GM19043 (cell line): Measurements from ENCODE around the gene TRAPPC14.

Experiments
- ATAC-seq: cut with Tn5 transposase; IDR thresholded peaks from one replicate; pipeline ENCODE4 v1.9.1; 2021; ENCODE audit warnings: low read depth; ENCODE audit not compliant: unreplicated experiment

TRAPPC14 gene

DNA sequence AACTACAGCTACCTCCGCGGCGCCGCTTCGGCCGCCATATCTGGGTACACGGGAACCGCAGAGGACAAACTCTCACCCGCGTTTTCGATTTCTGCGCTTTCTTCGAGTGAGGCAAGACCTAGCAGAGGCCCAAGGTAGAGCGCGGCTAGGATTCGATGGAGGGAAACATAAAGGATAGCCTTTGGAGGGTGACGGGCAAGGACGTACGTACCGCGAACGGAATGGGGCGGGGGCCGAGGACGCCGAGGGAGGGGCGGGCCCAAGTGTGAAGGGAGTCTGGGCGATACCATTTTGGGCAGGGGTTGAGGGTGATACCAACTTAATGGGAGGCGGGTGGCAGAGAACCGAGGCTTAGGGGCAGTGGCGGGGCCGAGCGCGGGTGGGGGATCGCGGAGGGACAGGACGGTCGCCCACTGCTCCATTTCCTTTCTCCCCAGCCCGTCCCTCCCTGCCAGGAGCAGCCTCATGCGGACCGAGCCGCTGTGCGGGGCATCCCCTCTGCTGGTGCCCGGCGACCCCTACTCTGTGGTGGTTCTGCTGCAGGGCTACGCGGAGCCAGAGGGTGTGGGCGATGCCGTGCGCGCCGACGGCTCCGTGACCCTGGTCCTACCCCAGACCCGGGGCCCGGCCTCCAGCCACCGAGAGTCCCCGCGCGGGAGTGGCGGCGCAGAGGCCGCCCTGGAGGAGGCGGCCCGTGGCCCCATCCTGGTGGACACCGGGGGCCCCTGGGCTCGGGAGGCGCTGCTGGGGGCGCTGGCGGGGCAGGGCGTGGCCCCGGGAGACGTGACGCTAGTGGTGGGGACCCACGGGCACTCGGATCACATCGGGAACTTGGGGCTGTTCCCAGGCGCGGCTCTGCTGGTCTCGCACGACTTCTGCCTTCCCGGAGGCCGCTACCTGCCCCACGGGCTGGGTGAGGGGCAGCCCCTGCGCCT lies 31.3 kb downstream of the TRAPPC14 start, which contains the start of gene MBLAC1:
TSS of gene MBLAC1 (plus strand) at position 37 of the 935 bp plus-strand sequence. CDS start at position 466, 429 bp downstream.
- ATAC-seq = peak; percentile 50

DNA sequence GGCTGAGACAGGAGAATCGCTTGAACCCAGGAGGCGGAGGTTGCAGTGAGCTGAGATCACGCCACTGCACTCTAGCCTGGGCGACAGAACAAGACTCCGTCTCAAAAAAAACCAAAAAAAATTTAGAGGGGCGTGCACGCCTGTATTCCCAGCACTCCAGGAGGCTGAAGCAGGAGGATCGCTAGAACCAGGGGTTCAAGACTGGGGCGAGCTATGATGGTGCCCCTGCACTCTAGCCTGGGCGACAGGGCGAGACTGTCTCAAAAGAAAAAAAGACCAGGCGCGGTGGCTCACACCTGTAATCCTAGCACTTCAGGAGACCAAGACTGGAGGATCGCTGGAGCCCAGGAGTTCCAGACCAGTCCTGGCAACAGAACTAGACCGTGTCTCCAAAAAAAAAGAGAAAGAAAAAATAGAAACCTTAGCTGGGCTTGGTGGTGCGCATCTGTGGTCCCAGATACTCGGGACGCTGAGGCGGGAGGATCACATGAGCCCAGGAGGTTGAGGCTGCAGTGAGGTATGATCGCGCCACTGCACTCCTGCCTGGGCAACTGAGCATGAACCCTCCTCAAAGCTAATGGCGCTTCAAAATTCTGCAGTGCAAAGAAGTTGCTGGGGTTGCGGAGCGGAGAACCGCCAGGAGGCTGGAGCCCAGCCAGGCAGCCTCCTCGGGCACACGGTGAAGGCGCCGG lies 32.1 kb downstream of the TRAPPC14 start:
- peak; percentile 10 for ATAC-seq

DNA sequence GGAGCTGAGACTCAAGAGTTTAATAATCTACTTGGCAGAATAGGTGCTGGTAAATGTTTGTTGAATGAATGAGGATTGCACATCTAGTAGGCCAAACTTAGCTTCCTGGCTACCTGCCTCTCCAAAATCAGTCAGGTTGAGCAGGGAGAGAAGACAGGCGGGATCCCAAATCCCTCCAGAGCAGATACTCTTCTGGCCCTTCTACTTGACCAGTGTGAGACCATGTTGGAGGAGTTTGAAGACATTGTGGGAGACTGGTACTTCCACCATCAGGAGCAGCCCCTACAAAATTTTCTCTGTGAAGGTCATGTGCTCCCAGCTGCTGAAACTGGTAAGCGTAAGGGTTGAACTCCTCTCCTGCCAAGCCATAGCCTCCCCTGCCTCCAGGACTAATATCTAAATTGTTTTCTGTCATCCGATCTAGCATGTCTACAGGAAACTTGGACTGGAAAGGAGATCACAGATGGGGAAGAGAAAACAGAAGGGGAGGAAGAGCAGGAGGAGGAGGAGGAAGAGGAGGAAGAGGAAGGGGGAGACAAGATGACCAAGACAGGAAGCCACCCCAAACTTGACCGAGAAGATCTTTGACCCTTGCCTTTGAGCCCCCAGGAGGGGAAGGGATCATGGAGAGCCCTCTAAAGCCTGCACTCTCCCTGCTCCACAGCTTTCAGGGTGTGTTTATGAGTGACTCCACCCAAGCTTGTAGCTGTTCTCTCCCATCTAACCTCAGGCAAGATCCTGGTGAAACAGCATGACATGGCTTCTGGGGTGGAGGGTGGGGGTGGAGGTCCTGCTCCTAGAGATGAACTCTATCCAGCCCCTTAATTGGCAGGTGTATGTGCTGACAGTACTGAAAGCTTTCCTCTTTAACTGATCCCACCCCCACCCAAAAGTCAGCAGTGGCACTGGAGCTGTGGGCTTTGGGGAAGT lies 34.0 kb downstream of the TRAPPC14 start:
- ATAC-seq = no peak

DNA sequence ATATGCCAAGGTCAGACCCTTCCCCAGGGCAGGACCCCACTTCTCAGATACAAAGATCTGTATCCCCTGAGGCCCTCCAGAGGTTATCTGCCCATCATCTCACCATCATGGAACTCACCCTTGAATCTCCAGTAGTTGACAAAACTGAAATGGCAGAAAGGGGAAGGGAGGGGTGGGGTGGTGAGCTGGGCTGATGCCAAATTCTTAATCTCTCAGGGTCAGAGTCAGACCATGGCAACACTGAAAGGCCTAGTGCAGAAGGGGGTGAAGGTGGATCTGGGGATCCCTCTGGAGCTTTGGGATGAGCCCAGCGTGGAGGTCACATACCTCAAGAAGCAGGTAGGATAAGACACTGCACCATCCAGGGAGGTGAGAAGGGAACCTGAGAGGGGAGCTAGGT lies 36.0 kb downstream of the TRAPPC14 start:
- no peak for ATAC-seq

DNA sequence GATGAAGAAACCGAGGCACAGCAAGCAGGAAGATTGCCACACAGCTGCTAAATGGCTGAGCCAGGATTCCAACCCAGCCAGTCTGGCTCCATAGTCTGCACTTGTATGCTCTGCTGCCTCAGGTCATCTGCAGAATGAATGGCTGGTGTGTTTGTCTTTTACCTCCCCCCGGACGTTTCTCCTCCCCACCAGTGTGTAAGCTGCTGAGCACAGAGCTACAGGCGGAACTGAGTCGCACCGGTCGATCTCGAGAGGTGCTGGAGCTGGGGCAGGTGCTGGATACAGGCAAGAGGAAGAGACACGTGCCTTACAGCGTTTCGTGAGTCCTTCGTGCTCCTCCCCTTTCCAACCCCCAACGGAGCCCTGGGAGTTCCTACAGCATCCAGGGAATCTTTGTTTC lies 36.5 kb downstream of the TRAPPC14 start:
- ATAC-seq = no peak

DNA sequence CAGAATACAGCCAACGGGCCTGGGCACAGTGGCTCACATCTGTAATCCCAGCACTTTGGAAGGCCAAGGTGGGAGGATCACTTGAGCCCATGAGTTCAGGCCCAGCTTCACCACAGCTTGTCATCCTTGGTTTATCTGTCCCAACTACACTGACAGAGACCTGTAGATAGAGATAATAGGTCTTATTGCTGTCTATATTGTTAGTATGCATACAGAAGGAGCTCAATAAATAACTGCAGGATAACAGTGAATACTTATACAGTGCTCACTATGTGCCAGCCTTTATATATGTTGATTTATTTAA lies 37.8 kb downstream of the TRAPPC14 start:
- ATAC-seq = no peak

DNA sequence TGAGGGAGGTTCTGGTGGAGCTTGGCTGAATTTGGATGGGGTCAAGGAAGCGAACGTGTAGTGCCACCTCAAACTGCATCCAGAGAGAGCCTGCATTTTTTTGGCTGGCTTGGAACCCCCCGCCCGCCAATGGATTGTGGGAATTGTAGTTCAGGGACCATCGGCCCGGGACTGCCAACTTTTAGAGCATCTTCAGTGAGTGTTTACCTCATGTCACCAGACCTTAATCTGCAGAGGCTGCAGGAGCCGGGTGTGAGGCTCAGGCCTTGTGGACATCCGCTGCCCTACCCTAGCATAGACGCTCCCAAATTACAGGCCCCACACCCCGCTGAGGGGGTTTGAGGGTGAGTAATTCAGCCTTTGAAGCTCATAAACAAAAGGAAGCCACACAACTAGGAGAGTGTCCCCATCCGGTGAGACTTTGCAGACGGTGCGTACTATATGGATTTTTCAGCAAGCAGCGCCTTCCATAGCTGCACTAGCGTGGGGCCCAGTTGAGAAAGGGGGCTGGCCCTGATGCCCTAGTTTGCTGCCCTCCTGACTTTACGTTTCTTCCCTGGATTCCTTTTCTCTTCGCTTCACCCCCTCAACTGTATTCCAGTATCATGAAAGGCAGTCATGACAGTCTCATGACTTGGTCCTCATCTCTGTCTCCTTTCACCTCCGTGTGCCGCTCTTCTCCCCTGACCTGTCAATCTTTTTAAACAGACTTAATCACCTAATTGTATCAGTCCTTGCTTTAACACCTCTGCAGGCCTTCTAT lies 38.4 kb downstream of the TRAPPC14 start:
- peak; percentile 23 for ATAC-seq

DNA sequence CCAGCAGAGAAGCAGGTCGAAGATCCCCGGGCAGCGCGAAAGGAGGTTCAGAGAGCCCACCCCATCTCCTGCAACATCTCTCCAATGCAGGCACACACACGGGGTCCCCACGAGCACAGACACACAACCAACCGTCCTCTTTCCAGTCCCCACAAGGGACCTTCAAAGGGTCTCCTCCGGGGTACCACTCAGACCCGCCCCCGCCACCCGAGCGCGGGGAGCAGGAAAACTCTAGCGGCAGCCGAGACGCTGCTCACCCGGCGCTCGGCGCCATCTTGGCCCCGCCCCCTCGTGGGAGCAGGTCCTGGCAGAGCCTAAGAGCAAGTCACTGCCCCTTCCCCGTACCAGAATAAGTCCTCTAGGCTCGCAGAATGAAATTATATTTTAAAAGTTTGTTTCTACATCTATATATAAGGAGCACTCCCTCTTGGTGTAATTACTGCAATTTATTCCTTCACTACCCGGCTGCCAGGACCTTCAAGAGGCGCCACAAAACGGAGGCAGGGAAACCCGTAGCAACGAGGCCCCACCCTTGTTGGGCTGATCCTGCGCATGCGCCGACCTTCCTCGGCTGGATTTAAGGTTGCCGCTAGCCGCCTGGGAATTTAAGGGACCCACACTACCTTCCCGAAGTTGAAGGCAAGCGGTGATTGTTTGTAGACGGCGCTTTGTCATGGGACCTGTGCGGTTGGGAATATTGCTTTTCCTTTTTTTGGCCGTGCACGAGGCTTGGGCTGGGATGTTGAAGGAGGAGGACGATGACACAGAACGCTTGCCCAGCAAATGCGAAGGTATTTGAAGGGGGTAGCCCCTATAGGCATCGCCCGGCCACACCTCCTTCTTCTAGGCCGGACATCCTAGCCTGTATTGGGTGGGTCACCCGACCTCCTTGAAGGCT lies 39.2 kb downstream of the TRAPPC14 start, which contains the start of the genes CNPY4 and TAF6:
TSS of gene CNPY4 (plus strand) at position 563 of the 898 bp plus-strand sequence. CDS start at position 674, 111 bp downstream.
TSS of gene TAF6 (minus strand) at position 287 of the 898 bp plus-strand sequence. CDS start 5,149 bp downstream, outside the sequence.
- ATAC-seq = peak; percentile 65

DNA sequence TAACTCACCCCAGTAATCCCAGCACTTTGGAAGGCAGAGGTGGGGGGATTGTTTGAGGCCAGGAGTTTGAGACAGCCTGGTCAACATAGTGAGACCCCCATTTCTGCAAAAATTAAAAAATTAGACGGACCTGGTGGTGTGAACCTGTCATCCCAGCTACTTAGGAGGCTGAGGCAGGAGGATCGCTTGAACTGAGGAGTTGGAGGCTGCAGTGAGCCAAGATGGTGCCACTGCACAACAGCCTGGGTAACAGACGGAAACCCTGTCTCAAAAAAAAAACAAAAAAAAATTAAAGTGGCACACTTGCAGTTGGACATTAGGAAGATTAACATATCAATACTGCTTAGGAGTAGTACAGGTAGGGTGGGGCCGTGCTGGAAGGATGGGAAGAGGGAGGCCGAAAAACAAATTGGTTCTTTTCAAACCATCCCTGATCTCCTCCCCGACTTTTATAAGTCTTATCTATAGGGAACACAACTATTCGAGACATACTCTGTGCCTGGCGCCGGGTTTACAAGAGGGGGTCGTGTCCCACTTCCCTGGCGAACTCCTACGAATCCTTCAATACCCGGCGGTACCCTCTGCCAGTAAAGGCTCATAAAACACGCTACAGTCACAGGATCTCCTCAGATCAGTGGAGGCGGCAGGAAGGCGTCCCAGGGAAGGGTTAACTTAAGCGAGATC lies 40.0 kb downstream of the TRAPPC14 start:
- ATAC-seq = no peak

DNA sequence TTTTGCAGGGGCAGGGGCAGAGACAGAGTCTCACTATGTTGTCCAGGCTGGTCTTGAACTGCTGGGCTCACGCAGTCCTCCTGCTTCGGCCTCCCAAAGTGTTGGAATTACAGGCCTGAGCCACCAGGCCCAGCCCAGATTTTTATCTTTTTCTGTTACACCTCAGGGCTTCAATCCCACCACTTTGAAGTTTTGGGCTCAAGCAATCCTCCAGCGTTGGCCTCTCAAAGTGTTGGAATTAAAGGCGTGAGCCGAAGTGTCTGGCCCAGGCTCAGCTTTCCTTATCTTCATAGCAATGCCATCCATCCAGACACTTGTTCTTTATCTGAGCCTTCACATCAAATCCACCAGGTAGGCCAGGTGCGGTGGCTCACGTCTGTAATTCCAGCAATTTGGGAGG lies 43.5 kb downstream of the TRAPPC14 start:
- no peak for ATAC-seq

DNA sequence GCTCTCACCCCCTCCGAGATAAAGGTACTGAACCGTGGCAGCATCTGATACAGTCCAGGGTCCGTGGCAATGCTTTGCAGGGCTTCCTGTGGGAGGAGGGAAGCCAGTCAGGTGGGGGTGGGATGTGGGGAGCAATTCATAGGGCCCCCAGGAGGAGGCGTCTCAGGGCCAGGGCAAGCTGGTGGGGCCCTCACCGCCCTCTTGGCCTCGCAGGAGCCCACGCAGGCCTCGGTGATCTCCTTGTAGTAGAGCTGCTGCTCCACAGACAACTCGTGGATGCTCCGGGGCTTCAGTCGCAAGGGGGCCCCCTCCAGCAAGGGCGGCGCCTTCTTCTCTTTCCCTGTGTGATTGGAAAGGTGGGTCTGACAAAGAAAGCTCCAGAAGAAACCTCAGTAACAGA lies 46.6 kb downstream of the TRAPPC14 start:
- no peak for ATAC-seq

DNA sequence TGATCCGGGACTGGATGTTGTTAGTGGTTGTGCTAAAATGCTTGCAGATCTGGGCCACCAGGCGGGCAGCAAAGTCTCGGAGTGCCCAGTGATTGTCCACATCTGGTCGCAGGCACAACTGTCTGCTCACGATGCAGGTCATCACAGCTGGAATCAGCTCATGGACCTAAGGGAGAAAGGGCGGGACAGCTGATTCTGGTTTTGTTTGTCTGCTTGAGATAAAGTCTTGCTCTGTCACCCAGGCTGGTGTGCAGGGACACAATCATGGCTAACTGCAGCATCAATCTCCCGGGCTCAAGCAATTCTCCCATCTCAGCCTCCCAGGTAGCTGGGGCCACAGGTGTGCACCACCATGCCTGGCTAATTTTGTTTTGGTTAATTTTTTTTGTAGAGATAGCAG lies 47.4 kb downstream of the TRAPPC14 start:
- ATAC-seq = no peak

DNA sequence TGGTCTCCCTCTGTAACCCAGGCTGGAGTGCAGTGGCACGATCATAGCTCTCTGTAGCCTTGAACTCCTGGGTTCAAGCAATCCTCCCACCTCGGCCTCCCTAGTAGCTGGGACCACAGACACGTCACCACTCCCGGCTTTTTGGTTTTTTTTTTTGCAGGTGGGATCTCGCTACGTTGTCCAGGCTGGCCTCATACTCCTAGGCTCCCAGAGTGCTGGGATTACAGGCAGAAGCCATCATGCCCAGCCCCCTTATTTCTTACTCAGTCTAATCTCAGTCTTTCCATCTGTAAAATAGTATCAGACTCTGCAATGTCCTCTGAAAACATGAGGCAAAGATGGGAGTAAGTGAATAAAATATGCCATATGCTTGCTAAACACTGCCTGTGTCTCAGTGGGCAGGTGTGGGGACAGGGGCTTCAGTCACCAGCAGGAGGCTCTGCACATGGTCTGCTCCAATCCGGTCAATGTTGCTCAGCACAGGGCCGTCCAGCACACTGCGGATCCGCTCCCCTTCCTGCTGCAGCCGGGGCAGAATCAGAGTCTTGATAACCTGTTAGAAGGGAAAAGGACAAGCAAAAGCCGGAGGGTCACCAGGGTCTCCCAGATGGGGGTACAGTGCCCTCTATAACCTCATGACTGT lies 48.9 kb downstream of the TRAPPC14 start:
- no peak for ATAC-seq

DNA sequence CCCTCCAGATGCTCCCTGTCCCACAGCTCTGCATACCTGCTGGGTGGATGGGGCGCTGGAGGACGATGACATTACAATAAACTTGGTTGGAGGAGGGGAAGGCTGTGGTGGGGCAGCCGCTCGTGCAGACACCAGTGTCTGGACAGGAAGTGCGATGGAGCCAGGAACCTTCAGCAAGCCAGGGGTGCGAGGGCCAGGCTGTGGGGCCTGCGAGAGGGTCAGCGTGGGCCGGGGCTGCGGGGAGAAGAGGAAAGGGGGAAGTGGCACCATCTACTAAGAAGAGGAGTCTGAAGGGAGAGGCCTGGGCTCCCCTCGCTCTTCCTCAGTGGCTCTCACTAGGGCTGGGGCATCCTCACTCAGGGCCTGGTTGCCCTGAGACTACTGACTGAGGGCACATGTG lies 50.6 kb downstream of the TRAPPC14 start:
- no peak for ATAC-seq

DNA sequence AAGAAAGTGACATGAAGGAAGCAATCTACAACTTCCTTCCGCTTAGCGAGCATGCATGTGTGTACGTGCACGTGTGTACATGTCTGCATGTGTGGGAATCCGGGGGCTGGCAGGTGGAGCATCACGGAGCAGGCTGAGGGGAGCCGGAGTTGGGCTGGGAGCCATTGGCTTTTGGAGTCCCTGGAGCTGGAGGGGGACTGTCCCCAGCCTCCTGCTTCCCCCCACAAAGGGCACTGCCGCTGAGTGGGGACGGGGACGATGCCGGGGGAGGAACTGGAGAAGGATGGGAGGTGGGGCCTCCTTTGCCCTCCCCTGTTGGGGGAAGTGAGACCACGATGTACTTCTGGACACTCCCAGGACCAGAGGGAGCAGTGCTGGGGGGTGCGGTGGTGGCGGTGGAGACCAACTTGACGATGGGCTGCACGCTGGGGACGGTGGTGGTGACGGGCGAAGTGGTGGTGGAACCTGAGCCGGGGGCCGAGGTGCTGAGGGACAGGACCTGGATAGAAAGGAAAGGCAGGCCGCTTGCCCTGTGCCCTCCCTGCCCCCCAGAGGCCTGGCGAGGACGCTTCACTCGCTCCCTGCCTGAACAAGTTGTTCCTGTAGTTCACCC lies 51.3 kb downstream of the TRAPPC14 start:
- no peak for ATAC-seq

DNA sequence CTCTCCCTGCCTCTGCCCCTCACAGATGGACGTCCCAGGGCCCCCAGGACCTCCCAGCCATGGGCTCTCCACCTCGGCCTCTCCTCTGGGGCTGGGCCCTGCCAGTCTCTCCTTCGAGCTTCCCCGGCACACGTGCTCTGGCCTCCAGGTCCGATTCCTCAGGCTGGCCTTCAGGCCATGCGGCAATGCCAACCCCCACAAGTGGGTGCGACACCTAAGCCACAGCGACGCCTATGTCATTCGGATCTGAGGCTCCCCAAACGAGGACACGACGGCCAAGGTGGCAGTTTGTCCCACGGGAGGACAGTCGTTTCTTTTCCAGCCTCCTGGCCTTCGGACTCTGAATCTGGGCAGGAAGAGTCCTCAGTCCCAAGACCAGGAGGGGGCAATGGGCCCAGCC lies 51.9 kb downstream of the TRAPPC14 start:
- ATAC-seq = no peak

DNA sequence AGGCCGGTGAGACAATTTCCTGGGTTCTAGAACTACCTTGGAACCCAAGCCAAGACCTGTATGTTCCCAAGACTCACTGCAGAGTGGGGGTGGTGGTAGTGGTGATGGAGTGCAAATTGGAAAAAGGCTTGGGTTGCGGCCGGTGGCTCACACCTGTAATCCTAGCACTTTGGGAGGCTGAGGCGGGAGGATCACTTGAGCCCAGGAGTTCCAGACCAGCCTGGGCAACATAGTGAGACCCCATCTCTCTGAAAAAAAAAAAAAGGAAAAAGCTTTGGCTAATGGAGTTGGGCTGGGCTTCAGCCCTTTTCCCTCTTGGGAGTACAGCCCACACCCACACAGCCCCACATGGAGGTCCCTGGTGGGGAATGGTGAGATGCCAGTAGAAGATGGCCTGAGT lies 53.0 kb downstream of the TRAPPC14 start:
- no peak for ATAC-seq
